ENCODE results near the gene SLAMF1.

The SLAMF1 gene

GRCh38 chr1:160623862-160624261 is 23.0 kb downstream of the SLAMF1 start:
- no peak for DNase-seq (ENCODE audit: low spot score)

- no peak for DNase-seq (ENCODE audit: low spot score)
Observed at GRCh38 chr1:160623227-160623633, 23.6 kb downstream of the SLAMF1 start.

GRCh38 chr1:160622501-160623226 is 24.2 kb downstream of the SLAMF1 start:
- DNase-seq (ENCODE audit: low spot score), result no peak

- DNase-seq (ENCODE audit: low spot score), result no peak
Observed at GRCh38 chr1:160621633-160622413, 25.0 kb downstream of the SLAMF1 start.

GRCh38 chr1:160620942-160621632 is 25.8 kb downstream of the SLAMF1 start:
- no peak for DNase-seq (ENCODE audit: low spot score)

GRCh38 chr1:160619742-160620277 is 27.0 kb downstream of the SLAMF1 start:
- DNase-seq (ENCODE audit: low spot score), result no peak

GRCh38 chr1:160618763-160619274 is 28.0 kb downstream of the SLAMF1 start:
- DNase-seq (ENCODE audit: low spot score), result no peak

GRCh38 chr1:160618327-160618726 is 28.5 kb downstream of the SLAMF1 start:
- no peak for DNase-seq (ENCODE audit: low spot score)

- DNase-seq (ENCODE audit: low spot score), result no peak
Observed at GRCh38 chr1:160615660-160616059, 31.2 kb downstream of the SLAMF1 start.

- DNase-seq (ENCODE audit: low spot score), result no peak
Observed at GRCh38 chr1:160614410-160614809, 32.4 kb downstream of the SLAMF1 start.

GRCh38 chr1:160612613-160613218 is 34.1 kb downstream of the SLAMF1 start:
- DNase-seq (ENCODE audit: low spot score), result no peak

GRCh38 chr1:160610569-160611242 is 36.1 kb downstream of the SLAMF1 start:
- no peak for DNase-seq (ENCODE audit: low spot score)

- DNase-seq (ENCODE audit: low spot score), result no peak
Observed at GRCh38 chr1:160608941-160609340, 37.9 kb downstream of the SLAMF1 start.

GRCh38 chr1:160608514-160608913 is 38.3 kb downstream of the SLAMF1 start:
- no peak for DNase-seq (ENCODE audit: low spot score)

- no peak for DNase-seq (ENCODE audit: low spot score)
Observed at GRCh38 chr1:160608057-160608456, 38.8 kb downstream of the SLAMF1 start.

- no peak for DNase-seq (ENCODE audit: low spot score)
Observed at GRCh38 chr1:160607672-160608032, 39.2 kb downstream of the SLAMF1 start.

- peak; percentile 75 for DNase-seq (ENCODE audit: low spot score)
Observed at GRCh38 chr1:160607011-160607671, 39.7 kb downstream of the SLAMF1 start.

- DNase-seq (ENCODE audit: low spot score), result no peak
Observed at GRCh38 chr1:160606611-160607010, 40.2 kb downstream of the SLAMF1 start.

- no peak for DNase-seq (ENCODE audit: low spot score)
Observed at GRCh38 chr1:160605792-160606479, 40.9 kb downstream of the SLAMF1 start.

GRCh38 chr1:160605205-160605604 is 41.6 kb downstream of the SLAMF1 start:
- DNase-seq (ENCODE audit: low spot score), result no peak

Measured in COLO829 (cell line).